ENCODE measurements around the gene PRKRA. TPM values are rescaled to one million over a fixed set of nuclear protein-coding genes. Genes with fewer than 3 reads are reported as not detected.

PRKRA gene
- total and polyA plus RNA-seq, 10 donors: 24.3 to 57.4 (median 31.1) TPM

DNA sequence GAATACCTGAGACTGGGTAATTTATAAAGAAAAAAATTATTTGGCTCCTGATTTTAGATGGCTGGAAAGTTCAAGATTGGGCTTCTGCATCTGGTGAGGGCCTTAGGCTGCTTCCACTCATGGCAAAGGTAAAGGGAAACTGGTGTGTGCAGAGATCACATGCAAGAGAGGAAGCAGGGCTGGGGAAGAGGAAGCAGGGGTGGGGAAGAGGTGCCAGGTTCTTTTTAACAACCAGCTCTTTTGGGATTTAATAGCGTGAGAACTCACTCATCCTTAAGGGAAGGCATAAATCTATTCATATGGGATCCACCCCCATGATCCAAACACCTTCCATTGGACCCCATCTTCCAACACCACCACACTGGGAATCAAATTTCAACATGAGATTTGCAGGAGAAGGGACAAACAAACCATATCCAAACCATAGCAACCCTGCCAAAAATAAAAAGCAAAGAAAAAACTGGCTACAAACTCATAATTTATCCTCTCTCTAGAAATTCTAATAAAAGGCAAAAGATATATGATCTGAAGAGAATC is 30.4 kb downstream of the PRKRA start:
- Histone ChIP-seq H3K36me3 (no peaks in the 10 kb centered on the region), H3K27ac (no peak overlapping the region), H3K9me3 (peaks cover 0 to 18% (median 9%) of the 10 kb centered on the region in 8 donors), H3K27me3 (replicated peaks in 1 of 7) (no peaks in the 10 kb centered on the region), H3K4me1 (peaks cover 0 to 21% (median 7%) of the 10 kb centered on the region in 6 donors), H3K4me3 (no peak overlapping the region)
- no peak for DNase-seq
- 18 to 25% (median 22%) methylated on average over 1 of the region's 1 CpG for WGBS, 5 donors
- TF ChIP-seq POLR2AphosphoS5 (IDR thresholded peaks at IDR 0.05) (no peak), POLR2A (IDR thresholded peaks at IDR 0.05) (no peak), CTCF (IDR thresholded peaks at IDR 0.05 in 8 of 11, conservative IDR thresholded peaks at IDR 0.05 in 3 of 11) (no peak)
- intact Hi-C loops (cut with DNase I; ENCODE audit: low total_unique reads): no loop called here

DNA sequence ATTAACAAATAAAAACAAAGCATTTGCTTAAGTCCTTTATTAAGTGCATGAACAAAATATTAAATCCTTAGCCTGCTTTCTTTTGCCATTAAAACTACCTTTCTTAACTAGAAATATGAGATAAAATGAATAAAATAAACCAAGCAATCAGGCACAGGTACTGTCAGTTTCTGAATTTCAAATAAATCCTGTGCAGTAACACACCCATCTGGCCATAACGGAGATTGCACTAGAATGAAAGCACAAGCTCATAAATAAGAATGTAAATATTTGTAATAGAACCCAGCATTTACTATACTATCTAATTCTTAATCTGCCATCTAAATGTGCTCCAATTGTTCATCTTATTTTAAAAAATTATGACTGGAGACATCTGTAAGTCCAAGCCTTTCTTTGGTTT is 31.9 kb downstream of the PRKRA start:
- H3K36me3 ChIP-seq: no peaks in the 10 kb centered on the region
- intact Hi-C loops (cut with DNase I; ENCODE audit: low total_unique reads): no loop called here
- no peak overlapping the region for H3K27ac ChIP-seq
- DNase-seq: no peak
- no peak for TF ChIP-seq CTCF (IDR thresholded peaks at IDR 0.05 in 8 of 11, conservative IDR thresholded peaks at IDR 0.05 in 3 of 11)
- no peak for TF ChIP-seq POLR2A (IDR thresholded peaks at IDR 0.05)
- TF ChIP-seq POLR2AphosphoS5 (IDR thresholded peaks at IDR 0.05): no peak
- WGBS, 5 donors: 71 to 74% (median 73%) methylated on average over 1 of the region's 1 CpG
- H3K4me1 ChIP-seq: peaks cover 6 to 35% (median 18%) of the 10 kb centered on the region in 6 donors
- H3K27me3 ChIP-seq (replicated peaks in 1 of 7): no peaks in the 10 kb centered on the region
- peaks cover 0 to 4% (median 0%) of the 10 kb centered on the region in 8 donors for H3K9me3 ChIP-seq
- H3K4me3 ChIP-seq: no peak overlapping the region

GRCh38 chr2:178418426-178418825 is 32.5 kb downstream of the PRKRA start:
- no peak for DNase-seq
- Histone ChIP-seq H3K9me3 (no peaks in the 10 kb centered on the region), H3K27ac (no peak overlapping the region), H3K27me3 (replicated peaks in 1 of 7) (no peaks in the 10 kb centered on the region), H3K4me3 (no peak overlapping the region), H3K4me1 (peaks cover 6 to 38% (median 21%) of the 10 kb centered on the region in 6 donors), H3K36me3 (no peaks in the 10 kb centered on the region)
- WGBS, 5 donors: 91 to 97% (median 94%) methylated on average over 1 of the region's 1 CpG
- TF ChIP-seq POLR2A (IDR thresholded peaks at IDR 0.05): no peak
- TF ChIP-seq CTCF (IDR thresholded peaks at IDR 0.05 in 8 of 11, conservative IDR thresholded peaks at IDR 0.05 in 3 of 11): no peak
- TF ChIP-seq POLR2AphosphoS5 (IDR thresholded peaks at IDR 0.05): no peak
- intact Hi-C loops (cut with DNase I; ENCODE audit: low total_unique reads): no loop called here

DNA sequence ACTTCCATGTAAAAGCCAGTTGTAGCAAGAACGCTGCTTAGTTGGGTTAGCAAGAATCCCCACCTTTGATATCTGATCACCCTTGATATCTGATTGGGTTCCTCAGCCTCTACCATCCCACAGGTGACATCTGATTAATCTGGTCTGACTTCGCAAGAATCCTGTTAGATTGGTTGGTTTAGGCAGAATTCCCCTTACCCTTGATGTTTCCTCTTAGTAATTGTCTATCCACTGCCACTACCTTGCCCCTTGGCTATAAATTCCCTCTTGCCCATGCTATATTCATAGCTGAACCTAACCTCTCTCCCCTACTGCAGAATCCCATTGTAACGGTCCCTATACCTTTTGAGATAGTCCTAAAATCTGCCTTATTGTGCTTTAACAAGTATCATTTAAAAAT is 33.1 kb downstream of the PRKRA start:
- H3K9me3 ChIP-seq: no peaks in the 10 kb centered on the region
- 90 to 99% (median 97%) methylated on average over 3 of the region's 3 CpGs for WGBS, 5 donors
- no peaks in the 10 kb centered on the region for H3K36me3 ChIP-seq
- DNase-seq: no peak
- H3K4me1 ChIP-seq: peaks cover 6 to 43% (median 24%) of the 10 kb centered on the region in 6 donors
- H3K27ac ChIP-seq: no peak overlapping the region
- intact Hi-C loops (cut with DNase I; ENCODE audit: low total_unique reads): no loop called here
- TF ChIP-seq POLR2AphosphoS5 (IDR thresholded peaks at IDR 0.05): no peak
- TF ChIP-seq POLR2A (IDR thresholded peaks at IDR 0.05): no peak
- TF ChIP-seq CTCF (IDR thresholded peaks at IDR 0.05 in 8 of 11, conservative IDR thresholded peaks at IDR 0.05 in 3 of 11): no peak
- no peak overlapping the region for H3K4me3 ChIP-seq
- H3K27me3 ChIP-seq (replicated peaks in 1 of 7): no peaks in the 10 kb centered on the region

All from spleen (tissue), 11 donors.